ENCODE data around the gene NAIF1.

DNA sequence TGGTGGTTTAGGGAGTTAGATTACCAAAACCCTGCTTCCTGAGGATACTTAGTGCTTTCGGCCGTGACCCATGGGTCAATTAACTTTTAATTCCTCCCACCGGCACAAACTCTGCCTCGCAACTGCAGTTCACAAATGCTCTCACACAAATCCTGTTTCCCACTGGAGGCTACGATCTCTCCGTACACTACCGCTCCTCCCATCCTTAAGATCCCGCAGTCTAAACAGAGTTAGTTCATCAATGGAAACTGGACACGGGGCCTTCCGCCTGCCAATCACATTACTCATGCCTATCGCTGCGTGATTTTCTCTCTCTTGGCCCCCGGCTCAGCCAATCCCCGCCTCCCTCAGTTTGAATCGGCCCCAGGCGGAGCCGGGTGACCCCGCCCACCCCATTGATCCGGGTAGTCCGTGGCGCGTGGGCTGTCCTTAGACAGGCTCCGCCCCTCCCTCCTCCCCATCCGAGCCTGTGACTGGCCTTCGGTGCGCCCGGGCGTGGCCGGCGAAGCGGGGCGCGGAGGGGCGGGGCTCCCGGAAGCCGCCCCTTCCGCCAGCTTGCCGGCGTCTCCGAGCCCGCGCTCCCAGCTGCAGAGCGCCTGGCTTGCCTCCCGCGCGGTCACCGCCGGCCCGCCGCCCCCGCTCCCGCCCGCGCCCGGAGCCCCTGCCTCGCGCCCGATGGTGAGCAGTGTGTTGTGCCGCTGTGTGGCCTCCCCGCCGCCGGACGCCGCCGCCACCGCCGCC lies 695 bp upstream of the NAIF1 start, which contains the start of gene SLC25A25:
- no peak for TF ChIP-seq JUN (IDR thresholded peaks at IDR 0.05; ENCODE audit: borderline replicate concordance, insufficient read depth, insufficient read length, low read depth)
- TF ChIP-seq, protein P1, sequence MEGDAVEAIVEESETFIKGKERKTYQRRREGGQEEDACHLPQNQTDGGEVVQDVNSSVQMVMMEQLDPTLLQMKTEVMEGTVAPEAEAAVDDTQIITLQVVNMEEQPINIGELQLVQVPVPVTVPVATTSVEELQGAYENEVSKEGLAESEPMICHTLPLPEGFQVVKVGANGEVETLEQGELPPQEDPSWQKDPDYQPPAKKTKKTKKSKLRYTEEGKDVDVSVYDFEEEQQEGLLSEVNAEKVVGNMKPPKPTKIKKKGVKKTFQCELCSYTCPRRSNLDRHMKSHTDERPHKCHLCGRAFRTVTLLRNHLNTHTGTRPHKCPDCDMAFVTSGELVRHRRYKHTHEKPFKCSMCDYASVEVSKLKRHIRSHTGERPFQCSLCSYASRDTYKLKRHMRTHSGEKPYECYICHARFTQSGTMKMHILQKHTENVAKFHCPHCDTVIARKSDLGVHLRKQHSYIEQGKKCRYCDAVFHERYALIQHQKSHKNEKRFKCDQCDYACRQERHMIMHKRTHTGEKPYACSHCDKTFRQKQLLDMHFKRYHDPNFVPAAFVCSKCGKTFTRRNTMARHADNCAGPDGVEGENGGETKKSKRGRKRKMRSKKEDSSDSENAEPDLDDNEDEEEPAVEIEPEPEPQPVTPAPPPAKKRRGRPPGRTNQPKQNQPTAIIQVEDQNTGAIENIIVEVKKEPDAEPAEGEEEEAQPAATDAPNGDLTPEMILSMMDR (IDR thresholded peaks at IDR 0.05; ENCODE audit: extremely low read depth in 1 of 2, insufficient read depth in 1 of 2, low read depth in 1 of 2, low read length in 2 of 2) = no peak
- TF ChIP-seq POLR2A (IDR thresholded peaks at IDR 0.05; ENCODE audit: low read depth, low read length) = peak; percentile 61
- TF ChIP-seq MAX (IDR thresholded peaks at IDR 0.05; ENCODE audit: insufficient read depth, insufficient read length) = no peak
- peak; percentile 76 for TF ChIP-seq POLR2AphosphoS5 (IDR thresholded peaks at IDR 0.05; ENCODE audit: insufficient read depth, low read depth, low read length)
- TF ChIP-seq EZH2 (IDR thresholded peaks at IDR 0.05; ENCODE audit: borderline replicate concordance, low read depth, low read length, severe bottlenecking) = no peak

Measured in endothelial cell of umbilical vein (primary cell).